Osteoblast (primary cell): ENCODE measurements around the gene ADAMTS13. TPM values are rescaled to one million over a fixed set of nuclear protein-coding genes. Genes with fewer than 3 reads are reported as not detected.

Experiments
- DNase-seq: peaks from one replicate; pipeline ENCODE4 v3.0.0; 2011; ENCODE audit warnings: low spot score, mixed read lengths; ENCODE audit not compliant: insufficient read length; ENCODE audit errors: missing footprints
- H2AFZ ChIP-seq: 2 replicates; pipeline ENCODE4 v1.6.0; 2011; ENCODE audit warnings: mild to moderate bottlenecking, low read length
- H3K27ac ChIP-seq: 2 replicates; pipeline ENCODE4 v1.5.1; 2011; ENCODE audit warnings: mild to moderate bottlenecking, low read depth, low read length, moderate library complexity
- H3K27me3 ChIP-seq: 2 replicates; pipeline ENCODE4 v1.6.0; 2012; ENCODE audit warnings: mild to moderate bottlenecking, control low read depth, inconsistent platforms, low read length, moderate library complexity; ENCODE audit not compliant: insufficient read depth
- H3K36me3 ChIP-seq: 2 replicates; pipeline ENCODE4 v1.5.1; 2011; ENCODE audit warnings: mild to moderate bottlenecking, low read length, control low read depth, moderate library complexity; ENCODE audit not compliant: insufficient read depth
- H3K4me1 ChIP-seq: 2 replicates; pipeline ENCODE4 v1.5.1; 2011; ENCODE audit warnings: mild to moderate bottlenecking, low read length, control low read depth, moderate library complexity; ENCODE audit not compliant: insufficient read depth
- H3K4me2 ChIP-seq: 2 replicates; pipeline ENCODE4 v1.6.0; 2011; ENCODE audit warnings: mild to moderate bottlenecking, low read length; ENCODE audit not compliant: insufficient read depth
- H3K4me3 ChIP-seq: fragments of 200-600 bp; sonication (generic); 3 replicates; pipeline ENCODE4 v1.5.1; 2012; ENCODE audit warnings: mild to moderate bottlenecking, low read length, inconsistent platforms; ENCODE audit not compliant: insufficient read depth
- H3K79me2 ChIP-seq: 2 replicates; pipeline ENCODE4 v1.6.0; 2012; ENCODE audit warnings: mild to moderate bottlenecking, low read length, control low read depth, inconsistent platforms; ENCODE audit not compliant: insufficient read depth
- H3K9me3 ChIP-seq: 2 replicates; pipeline ENCODE4 v1.5.1; 2011; ENCODE audit warnings: low read depth, low read length, control low read depth
- H4K20me1 ChIP-seq: 2 replicates; pipeline ENCODE4 v1.6.0; 2012; ENCODE audit warnings: mild to moderate bottlenecking, low read length, control low read depth; ENCODE audit not compliant: insufficient read depth
- total RNA-seq: library from RNA; depleted of rRNA; stranded (reverse); fragments of >200 nt; gene quantifications from 2 replicates; pipeline ENCODE4 v1.2.3, GENCODE V29; 2012
- TF ChIP-seq, protein P1 (sequence below): IDR thresholded peaks from 2 replicates; pipeline ENCODE4 v1.5.1; 2011; ENCODE audit warnings: mild to moderate bottlenecking, low read depth, low read length, moderate library complexity; ENCODE audit errors: extremely low read depth

ADAMTS13 gene
- total RNA-seq, 1 donor: 1.4 TPM

GRCh38 chr9:133440874-133441273 is 18.7 kb downstream of the ADAMTS13 start:
- Histone ChIP-seq H3K27ac (no peak overlapping the region), H3K4me2 (no peak overlapping the region), H2AFZ (no peak overlapping the region), H3K9me3 (no peaks in the 10 kb centered on the region), H4K20me1 (no peaks in the 10 kb centered on the region), H3K4me3 (no peak overlapping the region), H3K27me3 (no peaks in the 10 kb centered on the region), H3K4me1 (no peaks in the 10 kb centered on the region), H3K79me2 (no peaks in the 10 kb centered on the region), H3K36me3 (no peaks in the 10 kb centered on the region)
- TF ChIP-seq, protein P1, sequence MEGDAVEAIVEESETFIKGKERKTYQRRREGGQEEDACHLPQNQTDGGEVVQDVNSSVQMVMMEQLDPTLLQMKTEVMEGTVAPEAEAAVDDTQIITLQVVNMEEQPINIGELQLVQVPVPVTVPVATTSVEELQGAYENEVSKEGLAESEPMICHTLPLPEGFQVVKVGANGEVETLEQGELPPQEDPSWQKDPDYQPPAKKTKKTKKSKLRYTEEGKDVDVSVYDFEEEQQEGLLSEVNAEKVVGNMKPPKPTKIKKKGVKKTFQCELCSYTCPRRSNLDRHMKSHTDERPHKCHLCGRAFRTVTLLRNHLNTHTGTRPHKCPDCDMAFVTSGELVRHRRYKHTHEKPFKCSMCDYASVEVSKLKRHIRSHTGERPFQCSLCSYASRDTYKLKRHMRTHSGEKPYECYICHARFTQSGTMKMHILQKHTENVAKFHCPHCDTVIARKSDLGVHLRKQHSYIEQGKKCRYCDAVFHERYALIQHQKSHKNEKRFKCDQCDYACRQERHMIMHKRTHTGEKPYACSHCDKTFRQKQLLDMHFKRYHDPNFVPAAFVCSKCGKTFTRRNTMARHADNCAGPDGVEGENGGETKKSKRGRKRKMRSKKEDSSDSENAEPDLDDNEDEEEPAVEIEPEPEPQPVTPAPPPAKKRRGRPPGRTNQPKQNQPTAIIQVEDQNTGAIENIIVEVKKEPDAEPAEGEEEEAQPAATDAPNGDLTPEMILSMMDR: no peak
- no peak for DNase-seq

- DNase-seq: no peak
- Histone ChIP-seq H3K27ac (no peak overlapping the region), H3K4me2 (no peak overlapping the region), H3K79me2 (no peaks in the 10 kb centered on the region), H4K20me1 (no peaks in the 10 kb centered on the region), H3K4me1 (no peaks in the 10 kb centered on the region), H3K36me3 (no peaks in the 10 kb centered on the region), H2AFZ (no peak overlapping the region), H3K4me3 (no peak overlapping the region), H3K27me3 (no peaks in the 10 kb centered on the region), H3K9me3 (no peaks in the 10 kb centered on the region)
- TF ChIP-seq, protein P1: no peak
These were observed 19.4 kb downstream of the ADAMTS13 start for GRCh38 chr9:133441571-133441970.

- no peak overlapping the region for H2AFZ ChIP-seq
- no peaks in the 10 kb centered on the region for H3K36me3 ChIP-seq
- TF ChIP-seq, protein P1: no peak
- DNase-seq: no peak
- H3K4me3 ChIP-seq: no peak overlapping the region
- no peaks in the 10 kb centered on the region for H4K20me1 ChIP-seq
- no peaks in the 10 kb centered on the region for H3K4me1 ChIP-seq
- no peak overlapping the region for H3K4me2 ChIP-seq
- no peak overlapping the region for H3K27ac ChIP-seq
- no peaks in the 10 kb centered on the region for H3K27me3 ChIP-seq
- no peaks in the 10 kb centered on the region for H3K79me2 ChIP-seq
- no peaks in the 10 kb centered on the region for H3K9me3 ChIP-seq
These were observed 21.1 kb downstream of the ADAMTS13 start for GRCh38 chr9:133443248-133443647.

- Histone ChIP-seq H3K27ac (no peak overlapping the region), H3K4me3 (no peak overlapping the region), H3K79me2 (no peaks in the 10 kb centered on the region), H3K4me2 (no peak overlapping the region), H4K20me1 (no peaks in the 10 kb centered on the region), H3K9me3 (no peaks in the 10 kb centered on the region), H3K36me3 (no peaks in the 10 kb centered on the region), H3K27me3 (no peaks in the 10 kb centered on the region), H3K4me1 (no peaks in the 10 kb centered on the region), H2AFZ (no peak overlapping the region)
- TF ChIP-seq, protein P1: no peak
- peak; percentile 94 for DNase-seq
These were observed 21.8 kb downstream of the ADAMTS13 start for GRCh38 chr9:133443982-133444381.
